ENCODE measurements around the gene CCDC24. TPM values are rescaled to one million over a fixed set of nuclear protein-coding genes. Genes with fewer than 3 reads are reported as not detected.

The CCDC24 gene
- total RNA-seq, 1 experiment from 2014 or later, result 5.2 TPM

DNA sequence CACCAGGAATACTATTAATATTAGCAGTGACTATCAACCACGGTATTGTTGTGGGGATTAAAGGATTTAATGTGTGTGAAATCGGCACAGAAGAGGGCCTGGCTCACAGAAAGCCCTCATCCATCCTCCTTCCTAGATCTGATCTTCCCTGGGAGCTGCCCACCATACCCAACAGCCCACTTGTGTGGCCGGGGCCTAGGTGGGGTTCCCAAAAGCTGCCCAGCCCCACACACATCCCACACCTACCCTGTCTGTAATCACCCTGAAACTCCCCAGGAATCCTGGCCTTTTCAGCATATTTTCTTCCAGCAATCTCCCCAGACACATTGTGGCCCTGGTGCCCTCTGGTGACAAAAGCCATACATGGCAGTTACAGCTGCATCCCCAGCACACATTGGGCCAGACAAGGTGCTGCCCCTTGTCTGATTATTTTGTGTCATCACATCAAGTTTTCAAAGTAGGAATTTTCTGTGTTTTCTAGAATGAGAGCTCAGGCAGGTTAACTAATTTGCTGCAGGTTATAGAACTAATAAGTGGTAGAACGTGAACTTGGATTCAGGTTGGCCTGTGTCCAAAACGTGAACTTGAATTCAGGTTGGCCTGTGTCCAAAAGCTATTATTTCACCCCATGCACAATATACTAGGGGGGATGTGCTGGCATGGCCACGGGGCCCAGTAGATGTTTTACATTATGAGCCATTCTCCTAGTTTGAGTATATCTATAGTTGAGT lies 45.2 kb downstream of the CCDC24 start:
- Mint-ChIP-seq H3K4me3 (ENCODE audit: unreplicated experiment) (no peak overlapping the region), H3K27me3 (ENCODE audit: insufficient read depth, unreplicated experiment) (no peaks in the 10 kb centered on the region), H3K27ac (ENCODE audit: unreplicated experiment) (peak overlapping the region; percentile 48), H3K9me3 (ENCODE audit: unreplicated experiment) (no peaks in the 10 kb centered on the region), H3K36me3 (ENCODE audit: insufficient read depth, unreplicated experiment) (no peaks in the 10 kb centered on the region), H3K4me1 (ENCODE audit: low read depth, unreplicated experiment) (peaks cover 16% of the 10 kb centered on the region)
- Histone ChIP-seq H3K36me3 (ENCODE audit: control insufficient read depth, insufficient read depth, low read length) (no peaks in the 10 kb centered on the region), H3K4me3 (ENCODE audit: low read depth, low read length) (no peak overlapping the region), H3K4me1 (peaks cover 15% of the 10 kb centered on the region), H3K27me3 (replicated peaks; ENCODE audit: control insufficient read depth, insufficient read depth, low read length) (no peaks in the 10 kb centered on the region), H3K9me3 (no peaks in the 10 kb centered on the region)
- intact Hi-C loops (cut with micrococcal nuclease; ENCODE audit: unreplicated experiment), result loop anchor here (1.0 to 5.0 kb wide), 3 partner anchors 31 to 274 kb away; no protein-coding TSS in a partner anchor
- TF ChIP-seq, protein P1, sequence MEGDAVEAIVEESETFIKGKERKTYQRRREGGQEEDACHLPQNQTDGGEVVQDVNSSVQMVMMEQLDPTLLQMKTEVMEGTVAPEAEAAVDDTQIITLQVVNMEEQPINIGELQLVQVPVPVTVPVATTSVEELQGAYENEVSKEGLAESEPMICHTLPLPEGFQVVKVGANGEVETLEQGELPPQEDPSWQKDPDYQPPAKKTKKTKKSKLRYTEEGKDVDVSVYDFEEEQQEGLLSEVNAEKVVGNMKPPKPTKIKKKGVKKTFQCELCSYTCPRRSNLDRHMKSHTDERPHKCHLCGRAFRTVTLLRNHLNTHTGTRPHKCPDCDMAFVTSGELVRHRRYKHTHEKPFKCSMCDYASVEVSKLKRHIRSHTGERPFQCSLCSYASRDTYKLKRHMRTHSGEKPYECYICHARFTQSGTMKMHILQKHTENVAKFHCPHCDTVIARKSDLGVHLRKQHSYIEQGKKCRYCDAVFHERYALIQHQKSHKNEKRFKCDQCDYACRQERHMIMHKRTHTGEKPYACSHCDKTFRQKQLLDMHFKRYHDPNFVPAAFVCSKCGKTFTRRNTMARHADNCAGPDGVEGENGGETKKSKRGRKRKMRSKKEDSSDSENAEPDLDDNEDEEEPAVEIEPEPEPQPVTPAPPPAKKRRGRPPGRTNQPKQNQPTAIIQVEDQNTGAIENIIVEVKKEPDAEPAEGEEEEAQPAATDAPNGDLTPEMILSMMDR (IDR thresholded peaks at IDR 0.05; ENCODE audit: insufficient read depth in 1 of 2, low read depth in 1 of 2, low read length in 1 of 2, severe bottlenecking in 1 of 2, unreplicated experiment in 1 of 2), result peak; percentile 59 to 81
- peak; percentile 66 to 75 for DNase-seq
- CTCF ChIA-PET, result interaction anchor here (0.7 to 1.8 kb wide), 7 partner anchors 12 to 273 kb away, joined by 3 to 16 read pairs (median 4); no protein-coding TSS in a partner anchor
- BruUV-seq (replicated peaks), result no TSS peak
- POLR2A ChIA-PET, result no interaction called here

DNA sequence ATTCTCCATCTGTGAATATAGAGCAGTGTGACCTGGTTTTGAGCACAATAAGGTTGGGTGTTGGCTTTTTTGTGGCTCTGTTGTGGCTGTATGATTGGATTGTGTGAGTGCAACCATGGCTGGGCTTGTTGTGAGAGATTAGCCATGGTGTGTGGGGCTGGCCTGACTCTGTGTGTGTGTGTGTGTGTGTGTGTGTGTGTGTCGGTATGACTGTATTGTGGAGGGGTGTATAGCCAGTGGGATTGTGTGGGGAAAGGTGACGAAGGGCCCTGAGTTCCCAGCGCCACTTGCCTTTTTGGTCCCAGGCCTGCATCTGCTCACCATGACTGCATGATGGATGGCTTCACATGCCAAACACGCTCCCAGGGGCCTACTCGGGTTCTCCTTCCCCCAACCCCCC lies 45.8 kb downstream of the CCDC24 start:
- peaks cover 9% of the 10 kb centered on the region for H3K4me1 ChIP-seq
- H3K36me3 ChIP-seq (ENCODE audit: control insufficient read depth, insufficient read depth, low read length), result no peaks in the 10 kb centered on the region
- no peak overlapping the region for H3K27ac Mint-ChIP-seq (ENCODE audit: unreplicated experiment)
- H3K4me3 ChIP-seq (ENCODE audit: low read depth, low read length), result no peak overlapping the region
- POLR2A ChIA-PET, result no interaction called here
- no TSS peak for BruUV-seq (replicated peaks)
- no peak overlapping the region for H3K4me3 Mint-ChIP-seq (ENCODE audit: unreplicated experiment)
- intact Hi-C loops (cut with micrococcal nuclease; ENCODE audit: unreplicated experiment), result loop anchor here (2.0 to 5.0 kb wide), 2 partner anchors 42 to 275 kb away; no protein-coding TSS in a partner anchor
- H3K27me3 ChIP-seq (replicated peaks; ENCODE audit: control insufficient read depth, insufficient read depth, low read length), result no peaks in the 10 kb centered on the region
- no peaks in the 10 kb centered on the region for H3K27me3 Mint-ChIP-seq (ENCODE audit: insufficient read depth, unreplicated experiment)
- no peaks in the 10 kb centered on the region for H3K36me3 Mint-ChIP-seq (ENCODE audit: insufficient read depth, unreplicated experiment)
- no peaks in the 10 kb centered on the region for H3K9me3 Mint-ChIP-seq (ENCODE audit: unreplicated experiment)
- DNase-seq, result no peak
- H3K9me3 ChIP-seq, result no peaks in the 10 kb centered on the region
- peaks cover 16% of the 10 kb centered on the region for H3K4me1 Mint-ChIP-seq (ENCODE audit: low read depth, unreplicated experiment)
- TF ChIP-seq, protein P1 (IDR thresholded peaks at IDR 0.05; ENCODE audit: insufficient read depth in 1 of 2, low read depth in 1 of 2, low read length in 1 of 2, severe bottlenecking in 1 of 2, unreplicated experiment in 1 of 2), result no peak
- CTCF ChIA-PET, result interaction anchor here (0.7 to 1.8 kb wide), 3 partner anchors 31 to 274 kb away, joined by 4 to 16 read pairs (median 8); no protein-coding TSS in a partner anchor

DNA sequence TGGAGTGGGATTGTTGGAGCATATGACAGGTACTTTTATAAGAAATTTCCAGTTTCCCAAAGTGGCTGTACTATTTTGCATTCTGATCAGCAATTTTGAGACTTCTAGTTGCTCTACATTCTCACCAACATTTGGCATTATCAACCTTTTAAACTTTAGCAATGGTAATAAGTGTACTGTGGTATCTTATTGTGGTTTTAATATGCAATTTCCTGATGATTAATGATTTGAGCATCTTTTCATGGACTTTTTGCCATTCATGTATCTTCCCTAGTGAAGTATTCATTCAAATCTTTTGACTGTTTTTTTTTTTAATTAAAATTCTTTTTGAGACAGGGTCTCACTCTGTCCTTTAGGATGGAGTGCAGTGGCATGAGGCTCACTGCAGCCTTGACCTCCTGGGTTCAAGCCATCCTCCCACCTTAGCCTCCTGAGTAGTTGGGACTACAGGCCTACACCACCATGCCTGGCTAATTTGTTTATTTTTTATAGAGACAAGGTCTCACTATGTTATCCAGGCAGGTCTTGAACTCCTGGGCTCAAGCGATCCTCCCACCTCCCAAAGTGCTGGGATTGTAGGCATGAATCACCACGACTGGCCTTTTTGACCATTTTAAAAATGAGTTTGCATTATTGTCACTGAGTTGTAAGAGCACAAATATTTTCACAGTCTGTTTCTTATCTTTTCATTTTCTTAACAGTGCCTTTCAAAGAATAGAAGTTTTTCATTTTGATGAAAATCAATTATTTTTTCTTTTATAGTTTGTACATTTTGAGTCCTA lies 47.7 kb downstream of the CCDC24 start:
- Histone ChIP-seq H3K9me3 (no peaks in the 10 kb centered on the region), H3K27me3 (replicated peaks; ENCODE audit: control insufficient read depth, insufficient read depth, low read length) (no peaks in the 10 kb centered on the region), H3K4me1 (no peaks in the 10 kb centered on the region; the same call in 1 of the 2 replicates), H3K4me3 (ENCODE audit: low read depth, low read length) (no peak overlapping the region), H3K36me3 (ENCODE audit: control insufficient read depth, insufficient read depth, low read length) (no peaks in the 10 kb centered on the region)
- TF ChIP-seq, protein P1 (IDR thresholded peaks at IDR 0.05; ENCODE audit: insufficient read depth in 1 of 2, low read depth in 1 of 2, low read length in 1 of 2, severe bottlenecking in 1 of 2, unreplicated experiment in 1 of 2), result no peak
- no peak for DNase-seq
- ChIA-PET CTCF (no interaction called here), POLR2A (no interaction called here)
- Mint-ChIP-seq H3K9me3 (ENCODE audit: unreplicated experiment) (no peaks in the 10 kb centered on the region), H3K36me3 (ENCODE audit: insufficient read depth, unreplicated experiment) (no peaks in the 10 kb centered on the region), H3K4me3 (ENCODE audit: unreplicated experiment) (no peak overlapping the region), H3K27ac (ENCODE audit: unreplicated experiment) (no peak overlapping the region), H3K4me1 (ENCODE audit: low read depth, unreplicated experiment) (peaks cover 10% of the 10 kb centered on the region), H3K27me3 (ENCODE audit: insufficient read depth, unreplicated experiment) (no peaks in the 10 kb centered on the region)
- no TSS peak for BruUV-seq (replicated peaks)
- intact Hi-C loops (cut with micrococcal nuclease; ENCODE audit: unreplicated experiment), result loop anchor here (5.0 kb wide), 1 partner anchor 277 kb away; no protein-coding TSS in a partner anchor

All from Caco-2 (cell line).